Activated CD4-positive, alpha-beta T cell treated with anti-CD3 and anti-CD28 coated beads for 36 hours (primary cell): ENCODE measurements around the gene PDP2. TPM values are rescaled to one million over a fixed set of nuclear protein-coding genes. Genes with fewer than 3 reads are reported as not detected.
A peak's percentile ranks its signal among the peaks of the same experiment; 100 is the strongest.

Experiments used
- ATAC-seq: fragments of 200-7000 bp; cut with Tn5 transposase; one replicate; pipeline ENCODE4 v1.10.0; 2021; ENCODE audit warnings: mild to moderate bottlenecking, moderate library complexity
- CTCF ChIA-PET: fragments of 350-600 bp; sonication (Branson Sonifier 250); formaldehyde crosslinking; loops from one replicate; lab custom pipeline; 2021; ENCODE audit warnings: antibody characterized with exemption; lab: Charles Lee
- POLR2A ChIA-PET: fragments of 350-600 bp; sonication (Branson Sonifier 250); formaldehyde crosslinking; loops from one replicate; lab custom pipeline; 2021; ENCODE audit warnings: antibody characterized with exemption, inconsistent platforms; lab: Charles Lee
- DNase-seq: peaks from one replicate; pipeline ENCODE4 v3.0.0-alpha.2; 2020
- H3K27ac Mint-ChIP-seq: one replicate; pipeline ENCODE4 v1.8.0; 2021; ENCODE audit warnings: mixed read lengths
- H3K27me3 Mint-ChIP-seq: one replicate; pipeline ENCODE4 v1.8.0; 2021; ENCODE audit warnings: mixed read lengths
- H3K36me3 Mint-ChIP-seq: one replicate; pipeline ENCODE4 v1.8.0; 2021; ENCODE audit warnings: low read depth, mixed read lengths
- H3K4me1 Mint-ChIP-seq: one replicate; pipeline ENCODE4 v1.8.0; 2021; ENCODE audit warnings: mixed read lengths
- H3K4me3 Mint-ChIP-seq: one replicate; pipeline ENCODE4 v1.8.0; 2021; ENCODE audit warnings: mild to moderate bottlenecking, moderate library complexity, mixed read lengths
- H3K9me3 Mint-ChIP-seq: one replicate; pipeline ENCODE4 v1.8.0; 2021; ENCODE audit warnings: low read depth, mixed read lengths
- intact Hi-C, 2 experiments: fragments of 100-400 bp; cut with DNase I in 1 of 2; cut with micrococcal nuclease in 1 of 2; formaldehyde crosslinking; loops; one replicate each; pipeline versions ENCODE4 v1.14.2 to v1.15.1; 2022 to 2024; cut with DNase I, micrococcal nuclease
- total RNA-seq, 2 experiments: library from RNA; stranded (reverse); gene quantifications; one replicate each; pipeline ENCODE4 v1.2.3, GENCODE V29; 2021

Gene PDP2
- total RNA-seq, 2 experiments from 2014 or later: 27.8 to 36.6 TPM

- Mint-ChIP-seq H3K4me3 (no peak overlapping the region), H3K9me3 (no peaks in the 10 kb centered on the region), H3K36me3 (no peaks in the 10 kb centered on the region), H3K4me1 (peaks cover 6% of the 10 kb centered on the region), H3K27ac (no peak overlapping the region), H3K27me3 (no peaks in the 10 kb centered on the region)
- ChIA-PET CTCF (interaction anchor here (1.2 to 2.2 kb wide), 3 partner anchors 10 to 58 kb away, joined by 3 to 9 read pairs (median 5); no protein-coding TSS in a partner anchor), POLR2A (no interaction called here)
- no peak for DNase-seq
- ATAC-seq: no peak
- intact Hi-C loops: no loop called here
Observed at GRCh38 chr16:66902648-66903543, 22.6 kb downstream of the PDP2 start.

GRCh38 chr16:66903544-66904427, 23.5 kb downstream of the PDP2 start:
- ChIA-PET CTCF (interaction anchor here (0.6 to 2.2 kb wide), 4 partner anchors 9 to 57 kb away, joined by 3 to 9 read pairs (median 4); no protein-coding TSS in a partner anchor), POLR2A (no interaction called here)
- ATAC-seq (no peak), DNase-seq (no peak)
- Mint-ChIP-seq H3K36me3 (no peaks in the 10 kb centered on the region), H3K4me1 (peaks cover 6% of the 10 kb centered on the region), H3K9me3 (no peaks in the 10 kb centered on the region), H3K27ac (no peak overlapping the region), H3K27me3 (no peaks in the 10 kb centered on the region), H3K4me3 (no peak overlapping the region)
- intact Hi-C loops: no loop called here

- ChIA-PET CTCF (interaction anchor here (0.6 to 2.2 kb wide), 5 partner anchors 9 to 174 kb away, joined by 3 to 9 read pairs (median 3); no protein-coding TSS in a partner anchor), POLR2A (no interaction called here)
- no peak for DNase-seq
- Mint-ChIP-seq H3K27ac (no peak overlapping the region), H3K27me3 (no peaks in the 10 kb centered on the region), H3K9me3 (no peaks in the 10 kb centered on the region), H3K4me1 (peaks cover 6% of the 10 kb centered on the region), H3K4me3 (no peak overlapping the region), H3K36me3 (no peaks in the 10 kb centered on the region)
- intact Hi-C loops: no loop called here
- no peak for ATAC-seq
Observed at GRCh38 chr16:66904428-66904845, 24.1 kb downstream of the PDP2 start.

GRCh38 chr16:66904846-66905632, 24.7 kb downstream of the PDP2 start:
- H3K4me1 Mint-ChIP-seq: peaks cover 6% of the 10 kb centered on the region
- H3K9me3 Mint-ChIP-seq: no peaks in the 10 kb centered on the region
- ChIA-PET POLR2A (interaction anchor here (1.0 kb wide), 1 partner anchor 32 kb away, joined by 3 read pairs; no protein-coding TSS in a partner anchor), CTCF (interaction anchor here (0.6 to 2.2 kb wide), 6 partner anchors 7 to 175 kb away, joined by 3 to 9 read pairs (median 4); no protein-coding TSS in a partner anchor)
- H3K27ac Mint-ChIP-seq: no peak overlapping the region
- no peak for ATAC-seq
- intact Hi-C loops: no loop called here
- H3K36me3 Mint-ChIP-seq: no peaks in the 10 kb centered on the region
- no peak overlapping the region for H3K4me3 Mint-ChIP-seq
- no peaks in the 10 kb centered on the region for H3K27me3 Mint-ChIP-seq
- no peak for DNase-seq

- ChIA-PET CTCF (interaction anchor here (0.7 to 1.7 kb wide), 5 partner anchors 8 to 39 kb away, joined by 3 to 7 read pairs (median 4); no protein-coding TSS in a partner anchor), POLR2A (interaction anchor here (1.0 kb wide), 1 partner anchor 33 kb away, joined by 3 read pairs; no protein-coding TSS in a partner anchor)
- intact Hi-C loops: no loop called here
- H3K9me3 Mint-ChIP-seq: no peaks in the 10 kb centered on the region
- H3K36me3 Mint-ChIP-seq: no peaks in the 10 kb centered on the region
- ATAC-seq (peak; percentile 78), DNase-seq (peak; percentile 75)
- no peaks in the 10 kb centered on the region for H3K27me3 Mint-ChIP-seq
- H3K4me1 Mint-ChIP-seq: peaks cover 6% of the 10 kb centered on the region
- no peak overlapping the region for H3K27ac Mint-ChIP-seq
- H3K4me3 Mint-ChIP-seq: no peak overlapping the region
Observed at GRCh38 chr16:66905633-66906539, 25.6 kb downstream of the PDP2 start.

GRCh38 chr16:66906916-66907836, 26.9 kb downstream of the PDP2 start:
- ATAC-seq: no peak
- intact Hi-C loops: no loop called here
- POLR2A ChIA-PET: no interaction called here

GRCh38 chr16:66908116-66908515, 27.8 kb downstream of the PDP2 start:
- peaks cover 6% of the 10 kb centered on the region for H3K4me1 Mint-ChIP-seq
- H3K9me3 Mint-ChIP-seq: no peaks in the 10 kb centered on the region
- CTCF ChIA-PET: interaction anchor here (1.3 kb wide), 2 partner anchors 12 to 25 kb away, joined by 4 to 6 read pairs; no protein-coding TSS in a partner anchor
- intact Hi-C loops: no loop called here
- no peak overlapping the region for H3K27ac Mint-ChIP-seq
- POLR2A ChIA-PET: no interaction called here
- no peak for DNase-seq
- H3K4me3 Mint-ChIP-seq: no peak overlapping the region
- H3K36me3 Mint-ChIP-seq: no peaks in the 10 kb centered on the region
- ATAC-seq: no peak
- no peaks in the 10 kb centered on the region for H3K27me3 Mint-ChIP-seq

More at GRCh38 chr16:66906916-66907836, 26.9 kb downstream of the PDP2 start:
- H3K27me3 Mint-ChIP-seq: no peaks in the 10 kb centered on the region
- H3K4me3 Mint-ChIP-seq: no peak overlapping the region
- no peak for DNase-seq
- H3K4me1 Mint-ChIP-seq: peaks cover 6% of the 10 kb centered on the region
- CTCF ChIA-PET: interaction anchor here (0.6 to 1.7 kb wide), 5 partner anchors 10 to 175 kb away, joined by 3 to 7 read pairs (median 6); partner anchors contain the start of gene NAE1
- H3K27ac Mint-ChIP-seq: no peak overlapping the region
- H3K9me3 Mint-ChIP-seq: no peaks in the 10 kb centered on the region
- no peaks in the 10 kb centered on the region for H3K36me3 Mint-ChIP-seq

- intact Hi-C loops: no loop called here
- H3K4me1 Mint-ChIP-seq: peaks cover 6% of the 10 kb centered on the region
- H3K36me3 Mint-ChIP-seq: no peaks in the 10 kb centered on the region
- no peaks in the 10 kb centered on the region for H3K9me3 Mint-ChIP-seq
- POLR2A ChIA-PET: interaction anchor here (0.6 kb wide), 1 partner anchor 28 kb away, joined by 4 read pairs; no protein-coding TSS in a partner anchor
- H3K27ac Mint-ChIP-seq: no peak overlapping the region
- CTCF ChIA-PET: interaction anchor here (0.6 to 1.3 kb wide), 6 partner anchors 14 to 185 kb away, joined by 3 to 8 read pairs (median 3); no protein-coding TSS in a partner anchor
- H3K4me3 Mint-ChIP-seq: no peak overlapping the region
- DNase-seq (no peak), ATAC-seq (no peak)
- no peaks in the 10 kb centered on the region for H3K27me3 Mint-ChIP-seq
Observed at GRCh38 chr16:66908762-66909559, 28.6 kb downstream of the PDP2 start.
